Epithelial cell of esophagus (primary cell): Measurements from ENCODE around the gene FRMPD1.

Experiments used
- DNase-seq: peaks from one replicate; pipeline ENCODE4 v3.0.0; 2010; ENCODE audit warnings: low read depth
- H3K4me3 ChIP-seq: 2 replicates; pipeline ENCODE4 v1.5.1; 2011; ENCODE audit warnings: mild to moderate bottlenecking, low read length, control low read depth
- TF ChIP-seq, protein P1 (sequence below): IDR thresholded peaks from 2 replicates; pipeline ENCODE4 v1.5.1; 2011; ENCODE audit warnings: low read depth, mild to moderate bottlenecking, low read length, control low read depth, inconsistent platforms; ENCODE audit not compliant: insufficient read depth; ENCODE audit errors: missing control alignments

The FRMPD1 gene

DNA sequence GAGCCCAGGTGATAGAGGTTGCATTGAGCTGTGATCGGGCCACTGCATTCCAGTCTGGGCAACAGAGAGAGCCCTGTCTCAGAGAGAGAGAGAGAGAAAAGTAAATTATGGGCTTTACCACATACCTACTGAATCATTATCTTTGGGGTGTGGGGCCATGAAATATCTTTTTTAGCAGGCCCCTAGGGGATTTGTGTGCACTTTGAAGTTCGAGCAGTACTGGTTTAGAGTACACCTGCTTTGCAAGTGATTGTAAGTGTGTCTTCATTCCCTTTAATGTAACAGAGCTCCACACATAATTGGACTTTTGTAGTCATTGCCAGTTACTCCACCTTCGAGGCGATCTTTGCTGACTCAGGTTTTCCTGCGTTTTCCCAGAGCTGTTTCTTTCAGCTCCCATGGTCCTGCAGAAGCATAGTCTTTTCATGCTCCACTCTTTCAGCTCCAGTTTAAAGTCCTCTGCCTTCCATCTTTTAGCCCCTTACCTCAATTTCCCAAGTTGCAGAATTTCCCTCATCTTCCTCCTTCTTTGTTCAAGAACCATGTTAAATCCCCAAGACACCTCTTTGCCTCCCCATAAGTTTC lies 24.0 kb upstream of the FRMPD1 start:
- no peak for DNase-seq
- TF ChIP-seq, protein P1, sequence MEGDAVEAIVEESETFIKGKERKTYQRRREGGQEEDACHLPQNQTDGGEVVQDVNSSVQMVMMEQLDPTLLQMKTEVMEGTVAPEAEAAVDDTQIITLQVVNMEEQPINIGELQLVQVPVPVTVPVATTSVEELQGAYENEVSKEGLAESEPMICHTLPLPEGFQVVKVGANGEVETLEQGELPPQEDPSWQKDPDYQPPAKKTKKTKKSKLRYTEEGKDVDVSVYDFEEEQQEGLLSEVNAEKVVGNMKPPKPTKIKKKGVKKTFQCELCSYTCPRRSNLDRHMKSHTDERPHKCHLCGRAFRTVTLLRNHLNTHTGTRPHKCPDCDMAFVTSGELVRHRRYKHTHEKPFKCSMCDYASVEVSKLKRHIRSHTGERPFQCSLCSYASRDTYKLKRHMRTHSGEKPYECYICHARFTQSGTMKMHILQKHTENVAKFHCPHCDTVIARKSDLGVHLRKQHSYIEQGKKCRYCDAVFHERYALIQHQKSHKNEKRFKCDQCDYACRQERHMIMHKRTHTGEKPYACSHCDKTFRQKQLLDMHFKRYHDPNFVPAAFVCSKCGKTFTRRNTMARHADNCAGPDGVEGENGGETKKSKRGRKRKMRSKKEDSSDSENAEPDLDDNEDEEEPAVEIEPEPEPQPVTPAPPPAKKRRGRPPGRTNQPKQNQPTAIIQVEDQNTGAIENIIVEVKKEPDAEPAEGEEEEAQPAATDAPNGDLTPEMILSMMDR, result no peak
- no peak overlapping the region for H3K4me3 ChIP-seq

DNA sequence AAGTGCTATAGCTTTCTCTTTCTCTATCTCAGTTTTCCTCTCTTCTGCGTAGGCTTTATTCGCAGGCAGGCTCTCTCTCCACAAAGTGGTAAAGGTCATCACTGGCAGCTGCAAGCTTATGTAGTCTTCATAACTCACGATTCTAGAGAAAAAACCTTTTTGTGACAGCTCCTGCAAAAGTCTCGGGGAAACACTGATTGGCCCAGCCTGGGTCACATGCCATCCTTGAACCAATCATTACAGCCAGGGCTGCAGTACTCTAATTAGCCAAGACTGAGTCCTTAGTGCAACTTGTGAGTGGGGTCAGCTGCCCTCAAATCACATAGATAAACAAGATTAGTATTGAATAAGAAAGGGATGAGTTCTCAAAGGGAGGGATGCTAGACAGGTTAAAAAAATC lies 18.3 kb upstream of the FRMPD1 start:
- no peak for DNase-seq
- H3K4me3 ChIP-seq, result no peak overlapping the region
- TF ChIP-seq, protein P1, result no peak

DNA sequence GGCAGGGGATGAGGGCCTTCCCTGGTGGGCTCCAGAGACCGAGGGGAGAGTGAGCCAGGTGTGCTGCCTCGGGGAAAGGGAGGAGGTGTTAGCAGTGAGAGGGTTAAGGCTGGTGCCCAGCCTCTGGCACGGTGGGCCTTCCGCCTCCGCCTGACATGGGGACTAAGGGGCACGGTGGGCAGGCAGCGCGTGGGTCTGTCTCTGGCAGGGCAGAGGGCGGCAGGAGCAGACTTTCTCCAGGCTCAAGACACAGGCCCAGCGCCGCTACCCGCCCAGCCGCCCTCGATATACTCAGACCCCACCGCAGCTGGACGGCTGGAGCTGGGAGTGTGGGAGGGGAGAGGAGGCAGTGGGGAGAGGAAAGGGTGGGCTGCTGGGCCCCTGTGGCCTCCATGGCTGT lies 14.9 kb upstream of the FRMPD1 start:
- DNase-seq, result no peak
- H3K4me3 ChIP-seq, result no peak overlapping the region
- TF ChIP-seq, protein P1, result no peak

DNA sequence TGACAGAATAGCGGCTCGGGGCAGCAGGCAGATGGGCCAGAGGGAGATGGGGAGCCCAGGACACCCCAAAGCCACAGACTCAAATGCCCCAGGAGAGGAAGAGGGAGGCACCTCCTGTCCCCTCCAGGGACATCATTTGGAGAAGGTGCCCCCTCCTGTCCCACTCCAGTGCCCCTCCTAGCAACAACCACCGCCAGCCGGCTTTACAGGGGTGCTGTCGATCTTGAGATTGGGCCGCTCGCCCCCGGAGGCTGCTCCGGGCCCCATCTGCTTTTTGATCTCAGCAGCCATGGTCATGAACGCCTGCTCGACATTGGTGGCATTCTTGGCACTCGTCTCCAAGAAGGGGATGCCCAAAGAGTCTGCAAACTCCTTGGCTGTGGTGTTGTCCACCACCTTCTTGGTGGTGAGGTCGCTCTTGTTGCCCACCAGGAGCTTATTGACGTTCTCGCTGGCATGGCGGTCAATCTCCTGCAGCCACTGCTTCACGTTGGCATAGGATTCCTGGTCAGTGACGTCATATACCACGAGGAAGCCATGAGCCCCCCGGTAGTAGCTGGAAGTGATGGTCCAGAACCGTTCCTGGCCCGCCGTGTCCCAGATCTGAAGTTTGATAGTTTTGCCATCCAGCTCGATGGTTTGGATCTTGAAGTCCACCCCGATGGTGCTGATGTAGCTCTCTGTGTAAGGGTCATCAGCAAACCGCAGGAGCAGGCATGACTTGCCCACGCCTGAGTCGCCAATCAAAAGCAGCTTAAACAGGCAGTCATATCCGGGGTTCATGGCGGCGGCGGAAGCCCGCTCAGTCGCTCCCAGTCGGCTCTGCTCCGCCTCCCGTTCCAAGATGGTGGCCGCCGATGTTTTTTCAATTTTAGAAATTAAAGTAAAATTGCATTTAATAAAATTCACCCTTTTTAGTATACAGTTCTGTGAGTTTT lies 14.0 kb upstream of the FRMPD1 start:
- no peak overlapping the region for H3K4me3 ChIP-seq
- TF ChIP-seq, protein P1, result no peak
- DNase-seq, result no peak

DNA sequence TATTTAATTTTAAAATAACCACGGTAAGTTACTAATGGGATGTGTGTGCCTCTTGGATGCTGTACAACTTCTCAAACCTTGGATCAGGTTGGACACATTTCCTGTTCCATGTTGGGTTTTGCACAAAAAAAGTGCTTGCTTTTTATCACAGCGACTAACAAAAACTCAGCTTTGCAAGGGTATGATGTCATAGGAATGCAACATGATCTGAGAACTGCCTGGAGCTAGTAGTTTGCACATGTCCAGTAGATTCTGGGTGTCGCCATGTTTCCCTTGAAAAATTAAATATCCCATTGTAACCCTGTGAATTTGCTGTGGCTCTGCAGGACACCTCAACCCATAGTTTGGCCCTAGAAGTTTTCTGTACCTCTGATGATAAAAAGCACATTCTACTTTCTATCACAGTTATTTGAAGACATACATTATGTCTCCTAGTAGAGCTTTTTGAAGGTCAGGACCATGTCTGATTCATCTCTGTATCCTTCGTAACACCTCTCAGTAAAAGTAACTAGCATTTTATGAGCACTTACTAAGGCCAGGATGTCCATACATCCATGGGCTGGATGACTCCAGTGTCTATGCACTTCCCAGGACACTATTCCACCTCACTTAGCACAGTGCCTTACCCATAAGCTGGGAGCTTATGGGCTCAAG lies 11.5 kb upstream of the FRMPD1 start:
- H3K4me3 ChIP-seq, result no peak overlapping the region
- TF ChIP-seq, protein P1, result no peak
- peak; percentile 48 for DNase-seq

DNA sequence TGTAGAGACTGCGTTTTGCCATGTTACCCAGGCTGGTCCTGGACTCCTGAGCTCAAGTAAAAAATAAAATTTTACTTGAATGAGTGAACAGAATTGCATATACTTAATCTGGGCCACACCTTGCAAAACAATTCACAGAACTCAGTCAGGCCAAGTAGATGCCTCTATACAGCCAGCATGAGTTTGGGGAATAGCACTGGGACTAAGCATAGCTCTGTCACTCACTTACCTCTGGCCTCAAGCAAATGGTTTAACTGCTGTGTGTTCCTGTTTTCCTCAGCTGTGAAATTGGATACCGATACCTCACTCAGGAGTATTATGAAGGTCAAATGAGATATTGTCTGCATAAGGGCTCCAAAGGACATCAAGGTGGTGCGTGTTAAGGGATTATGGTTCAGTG lies 10.9 kb upstream of the FRMPD1 start:
- no peak overlapping the region for H3K4me3 ChIP-seq
- TF ChIP-seq, protein P1, result no peak
- no peak for DNase-seq
